Measurements from ENCODE around the gene MCRS1.

DNA sequence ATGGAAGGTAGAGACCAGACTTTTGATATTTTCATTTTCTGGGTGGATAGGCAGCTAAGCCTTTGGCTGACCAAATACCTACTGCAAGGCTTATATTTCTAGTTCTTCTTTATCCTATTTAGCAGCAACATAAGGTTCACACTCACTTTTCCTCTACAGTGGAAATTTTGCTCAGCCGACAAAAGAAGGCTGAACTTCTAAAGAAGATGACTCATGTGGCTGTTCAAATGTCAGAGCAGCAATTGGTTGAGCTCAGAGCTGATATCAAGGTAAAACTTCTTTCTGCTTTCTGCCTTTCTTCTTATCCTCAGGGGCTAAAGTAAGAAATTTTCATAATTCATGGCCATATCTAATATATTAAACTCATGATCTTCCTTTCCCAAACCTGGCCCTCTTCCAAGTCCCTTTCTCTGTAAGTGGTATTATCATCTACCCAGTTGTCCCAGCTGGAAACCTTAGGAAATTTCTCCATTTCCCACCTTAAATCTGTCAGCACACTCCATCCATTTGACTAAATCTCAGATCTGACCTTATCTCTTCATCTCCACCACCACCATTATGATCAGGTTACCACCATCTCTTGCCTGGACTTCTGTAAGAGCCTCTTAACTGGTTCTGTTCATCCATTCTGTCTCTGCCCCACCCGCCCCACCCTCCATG lies 48.9 kb downstream of the MCRS1 start:
- TF ChIP-seq CTCF (IDR thresholded peaks at IDR 0.05) (no peak), POLR2A (IDR thresholded peaks at IDR 0.05) (no peak), EP300 (IDR thresholded peaks at IDR 0.05) (no peak)

All from gastroesophageal sphincter (tissue), 3 donors.